Smooth muscle cell (in vitro differentiated cells): Measurements from ENCODE around the gene FOXE3. TPM values are rescaled to one million over a fixed set of nuclear protein-coding genes. Genes with fewer than 3 reads are reported as not detected.

Source experiments
- DNase-seq: peaks from one replicate; lab custom pipeline; 2025; ENCODE audit not compliant: unreplicated experiment; lab: John Stamatoyannopoulos, UW
- H2AFZ ChIP-seq: fragments of 200-600 bp; sonication (generic); 2 replicates; pipeline ENCODE4 v1.6.0; 2016; ENCODE audit warnings: antibody characterized with exemption, low read depth, mild to moderate bottlenecking
- H3F3A ChIP-seq: fragments of 200-600 bp; sonication (generic); 2 replicates; pipeline ENCODE4 v1.6.0; 2017; ENCODE audit warnings: antibody characterized with exemption, low read depth
- H3K27ac ChIP-seq: fragments of 200-600 bp; sonication (generic); 2 replicates; pipeline ENCODE4 v1.5.1; 2016; ENCODE audit warnings: low read depth, mild to moderate bottlenecking
- H3K27me3 ChIP-seq: fragments of 200-600 bp; sonication (generic); 2 replicates; pipeline ENCODE4 v1.6.1; 2016; ENCODE audit warnings: low read depth, mild to moderate bottlenecking
- H3K36me3 ChIP-seq: fragments of 200-600 bp; sonication (generic); 2 replicates; pipeline ENCODE4 v1.5.1; 2016; ENCODE audit warnings: low read depth
- H3K4me1 ChIP-seq: fragments of 200-600 bp; sonication (generic); 2 replicates; pipeline ENCODE4 v1.5.1; 2016; ENCODE audit warnings: low read depth
- H3K4me2 ChIP-seq: fragments of 200-600 bp; sonication (generic); 2 replicates; pipeline ENCODE4 v1.6.0; 2016; ENCODE audit warnings: mild to moderate bottlenecking
- H3K4me3 ChIP-seq: fragments of 200-600 bp; sonication (generic); 2 replicates; pipeline ENCODE4 v1.5.1; 2016; ENCODE audit warnings: mild to moderate bottlenecking
- H3K79me2 ChIP-seq: fragments of 200-600 bp; sonication (generic); 2 replicates; pipeline ENCODE4 v1.6.0; 2016; ENCODE audit warnings: low read depth, mild to moderate bottlenecking
- H3K9ac ChIP-seq: fragments of 200-600 bp; sonication (generic); 2 replicates; pipeline ENCODE4 v1.6.0; 2016; ENCODE audit warnings: low read depth
- H3K9me3 ChIP-seq: fragments of 200-600 bp; sonication (generic); replicated peaks from 2 replicates; pipeline ENCODE4 v1.5.1; 2016; ENCODE audit warnings: low read depth
- H4K20me1 ChIP-seq: fragments of 200-600 bp; sonication (generic); 2 replicates; pipeline ENCODE4 v1.6.0; 2016; ENCODE audit warnings: low read depth
- CTCF ChIP-seq: fragments of 200-600 bp; sonication (generic); IDR thresholded peaks from 2 replicates; pipeline ENCODE4 v1.5.1; 2017; ENCODE audit warnings: borderline replicate concordance, mild to moderate bottlenecking, antibody characterized with exemption; ENCODE audit not compliant: insufficient read depth, poor library complexity, severe bottlenecking
- WGBS: methylation state at CpG from one replicate; pipeline ENCODE4 v1.1.7; 2016; ENCODE audit warnings: low lambda C conversion rate; 5-methylcytosine and 5-hydroxymethylcytosine counted together
- polyA plus RNA-seq: library from polyadenylated mRNA; unstranded; fragments of >200 nt; fragmentation: Nextera tagmentation; extraction: Ambion mirVana; gene quantifications from 2 replicates; pipeline ENCODE4 v1.2.1, GENCODE V29; 2016
- total RNA-seq: library from RNA; depleted of rRNA; stranded (reverse); fragments of >200 nt; gene quantifications from 2 replicates; pipeline ENCODE4 v1.2.3, GENCODE V29; 2014

The FOXE3 gene
- total and polyA plus RNA-seq, 2 experiments from 2014 or later = not detected

GRCh38 chr1:47433037-47433421, 16.9 kb downstream of the FOXE3 start:
- Histone ChIP-seq H3F3A (no peaks in the 10 kb centered on the region), H3K9ac (no peak overlapping the region), H3K27me3 (peaks cover 98% of the 10 kb centered on the region), H3K9me3 (no peaks in the 10 kb centered on the region), H3K4me1 (peaks cover 15% of the 10 kb centered on the region), H3K4me3 (no peak overlapping the region), H3K79me2 (no peaks in the 10 kb centered on the region), H4K20me1 (peaks cover 4% of the 10 kb centered on the region), H3K27ac (no peak overlapping the region), H3K36me3 (no peaks in the 10 kb centered on the region), H3K4me2 (peak overlapping the region; percentile 64), H2AFZ (no peak overlapping the region)
- TF ChIP-seq CTCF = no peak
- WGBS = 17% methylated on average over 17 of the region's 17 CpGs
- no peak for DNase-seq

- peak overlapping the region; percentile 66 for H3K4me2 ChIP-seq
- 8% methylated on average over 29 of the region's 30 CpGs for WGBS
- H2AFZ ChIP-seq = no peak overlapping the region
- no peak for DNase-seq
- peaks cover 15% of the 10 kb centered on the region for H3K4me1 ChIP-seq
- TF ChIP-seq CTCF = no peak
- H4K20me1 ChIP-seq = peaks cover 4% of the 10 kb centered on the region
- no peak overlapping the region for H3K9ac ChIP-seq
- peaks cover 96% of the 10 kb centered on the region for H3K27me3 ChIP-seq
- no peaks in the 10 kb centered on the region for H3K79me2 ChIP-seq
- no peaks in the 10 kb centered on the region for H3F3A ChIP-seq
- H3K27ac ChIP-seq = no peak overlapping the region
- H3K9me3 ChIP-seq = no peaks in the 10 kb centered on the region
- peak overlapping the region; percentile 18 for H3K4me3 ChIP-seq
- H3K36me3 ChIP-seq = no peaks in the 10 kb centered on the region
Measured at GRCh38 chr1:47433477-47434050, 17.5 kb downstream of the FOXE3 start.

GRCh38 chr1:47434051-47434842, 18.2 kb downstream of the FOXE3 start:
- Histone ChIP-seq H3K9ac (no peak overlapping the region), H3K9me3 (no peaks in the 10 kb centered on the region), H3K27me3 (peaks cover 96% of the 10 kb centered on the region), H2AFZ (no peak overlapping the region), H3K4me3 (peak overlapping the region; percentile 18), H3K79me2 (no peaks in the 10 kb centered on the region), H3K27ac (no peak overlapping the region), H4K20me1 (peaks cover 4% of the 10 kb centered on the region), H3K36me3 (no peaks in the 10 kb centered on the region), H3F3A (no peaks in the 10 kb centered on the region), H3K4me1 (peaks cover 15% of the 10 kb centered on the region), H3K4me2 (peak overlapping the region; percentile 66)
- 4% methylated on average over 51 of the region's 51 CpGs for WGBS
- no peak for DNase-seq
- TF ChIP-seq CTCF = no peak
